Heart left ventricle (tissue), 16 donors: ENCODE data around the gene CRYGB. TPM values are rescaled to one million over a fixed set of nuclear protein-coding genes. Genes with fewer than 3 reads are reported as not detected.
"Not testable (repeated sequence)": the region's sequence is repeated elsewhere in the genome, so short reads cannot be mapped to it uniquely, and the experiment has no call there.

ENCODE experiments used
- ATAC-seq, 4 donors: fragments of 200-7000 bp; cut with Tn5 transposase; one replicate each; pipeline ENCODE4 v1.9.1; 2020 to 2022; ENCODE audit warnings: moderate library complexity in 4 of 4, mild to moderate bottlenecking in 3 of 4, moderate number of reproducible peaks in 1 of 4
- DNase-seq, 5 donors: peaks; one replicate each; pipeline ENCODE4 v3.0.0-alpha.2; 2020
- H3K27ac ChIP-seq, 12 donors: fragments of 200-600 bp; sonication (generic) in 4 of 12; one replicate each; pipeline versions ENCODE4 v1.5.0 to v1.8.0; 2016 to 2022; ENCODE audit warnings: mild to moderate bottlenecking in 2 of 12
- H3K27me3 ChIP-seq, 9 donors: fragments of 200-600 bp; sonication (generic) in 2 of 9; one replicate each; pipeline versions ENCODE4 v1.5.1 to v1.8.0; 2016 to 2022; ENCODE audit warnings: mild to moderate bottlenecking in 3 of 9
- H3K36me3 ChIP-seq, 9 donors: fragments of 200-600 bp; sonication (generic) in 2 of 9; one replicate each; pipeline versions ENCODE4 v1.5.0 to v1.8.0; 2018 to 2022; ENCODE audit warnings: mild to moderate bottlenecking in 2 of 9
- H3K4me1 ChIP-seq, 12 donors: fragments of 200-600 bp; sonication (generic) in 4 of 12; one replicate each; pipeline versions ENCODE4 v1.5.0 to v1.8.0; 2016 to 2022; ENCODE audit warnings: mild to moderate bottlenecking in 3 of 12
- H3K4me3 ChIP-seq, 12 donors: fragments of 200-600 bp; sonication (generic) in 4 of 12; one replicate each; pipeline versions ENCODE4 v1.5.0 to v1.8.0; 2017 to 2022; ENCODE audit warnings: mild to moderate bottlenecking in 9 of 12, moderate library complexity in 4 of 12
- H3K9me3 ChIP-seq, 12 donors: fragments of 200-600 bp; sonication (generic) in 4 of 12; one replicate each; pipeline versions ENCODE4 v1.5.0 to v1.8.0; 2016 to 2022; ENCODE audit warnings: mild to moderate bottlenecking in 1 of 12
- CTCF ChIP-seq, 12 donors: fragments of 200-600 bp; sonication (generic) in 4 of 12; IDR thresholded peaks; one replicate each; pipeline versions ENCODE4 v1.5.0 to v1.8.0; 2018 to 2022; ENCODE audit warnings: antibody characterized with exemption in 12 of 12, mild to moderate bottlenecking in 5 of 12
- POLR2A ChIP-seq, 2 donors: fragments of 450-650 bp; IDR thresholded peaks; one replicate each; pipeline ENCODE4 v1.6.1; 2017; ENCODE audit warnings: antibody characterized with exemption in 2 of 2, mild to moderate bottlenecking in 2 of 2, moderate library complexity in 2 of 2
- WGBS, 4 donors: extraction: QIAGEN DNeasy Blood & Tissue Kit in 2 of 4; methylation state at CpG; one replicate each; pipeline versions ENCODE4 v1.1.5 to v1.1.7; 2013 to 2018; 5-methylcytosine and 5-hydroxymethylcytosine counted together
- intact Hi-C, 10 donors: fragments of 100-400 bp; cut with DNase I; formaldehyde crosslinking; loops; one replicate each; pipeline versions ENCODE4 v1.11.1 to v1.14.2; 2022
- polyA plus RNA-seq, 2 donors: library from polyadenylated mRNA; stranded (reverse); fragments of 200-250 nt; gene quantifications; one replicate each; pipeline ENCODE4 v1.2.3, GENCODE V29; 2013
- total RNA-seq, 9 donors: library from RNA; depleted of rRNA in 2 of 9; stranded (reverse); fragments of >200 nt in 2 of 9; fragmentation: NEBNext Ultra II Directional in 3 of 9; extraction: Animal tissue kit (Norgen Biotek cat#: 25700) in 3 of 9; gene quantifications; one replicate each; pipeline versions ENCODE4 v1.1.0 to v1.2.4, GENCODE V29; 2016 to 2023
- donor health status: ischemic (EF 13 %, LVEDD 7.1; RV severe dilation, severe dysfunction).
- donor health status: healthy with polysubstance abuse.
- donor health status: DM: no; HTN: yes; CAD: no.
- donor health status: DM: no; HTN: no; CAD: no.
- donor health status: ischemic (EF 25% LVEDD 6.9; RV normal size, moderate dysfunction).
- donor health status: ischemic (EF 25% LVEDD 5.7; RV mildly dilated, moderate dysfunction).
- donor health status: healthy.
- donor health status: DM: yes; HTN: yes; CAD: no.
- donor health status: ischemic (EF 35%, LVEDD 5.7; RV mildly dilated, moderate dysfunction).
- donor health status: nonischemic (EF 11% LVEDD 7.7; RV severe dilation, severe dysfunction).
- donor health status: DM: yes; HTN: yes; CAD: no.
- donor health status: PGD.
- donor health status: ischemic (EF 29% LVEDD 5.4; RV normal size, mild dysfunction).
- donor health status: nonischemic (EF 23%, LVEDD 6.1; RV moderate dilation, normal function).

Gene CRYGB
- total and polyA plus RNA-seq, 11 donors, result not detected

- H3K4me1 ChIP-seq, result no peaks in the 10 kb centered on the region
These were observed 1.1 kb upstream of the CRYGB start for GRCh38 chr2:208147008-208147407.

GRCh38 chr2:208142925-208143799, 2.8 kb downstream of the CRYGB start:
- Histone ChIP-seq H3K9me3 (no peaks in the 10 kb centered on the region), H3K27ac (no peak overlapping the region), H3K36me3 (no peaks in the 10 kb centered on the region), H3K27me3 (no peaks in the 10 kb centered on the region), H3K4me3 (no peak overlapping the region), H3K4me1 (no peaks in the 10 kb centered on the region)
- ATAC-seq (no peak), DNase-seq (no peak)
- 56 to 84% (median 64%) methylated on average over 12 to 14 of the region's 14 CpGs for WGBS, 4 donors
- intact Hi-C loops, result no loop called here
- TF ChIP-seq POLR2A (IDR thresholded peaks at IDR 0.05) (no peak), CTCF (IDR thresholded peaks at IDR 0.05) (no peak)

More at GRCh38 chr2:208147008-208147407, 1.1 kb upstream of the CRYGB start:
- Histone ChIP-seq H3K4me3 (no peak overlapping the region), H3K27me3 (no peaks in the 10 kb centered on the region), H3K27ac (no peak overlapping the region), H3K9me3 (peaks cover 0 to 7% (median 0%) of the 10 kb centered on the region in 12 donors), H3K36me3 (no peaks in the 10 kb centered on the region)
- TF ChIP-seq CTCF (IDR thresholded peaks at IDR 0.05), result no peak
- ATAC-seq (no peak), DNase-seq (no peak)
- intact Hi-C loops, result no loop called here

GRCh38 chr2:208142240-208142924, 3.6 kb downstream of the CRYGB start:
- Histone ChIP-seq H3K36me3 (no peaks in the 10 kb centered on the region), H3K4me1 (no peaks in the 10 kb centered on the region), H3K27ac (no peak overlapping the region), H3K27me3 (no peaks in the 10 kb centered on the region), H3K9me3 (no peaks in the 10 kb centered on the region), H3K4me3 (no peak overlapping the region)
- intact Hi-C loops, result no loop called here
- WGBS, 4 donors, result 40 to 60% (median 48%) methylated on average over 8 of the region's 8 CpGs
- DNase-seq (no peak), ATAC-seq (no peak)
- TF ChIP-seq POLR2A (IDR thresholded peaks at IDR 0.05) (no peak), CTCF (IDR thresholded peaks at IDR 0.05) (no peak)

GRCh38 chr2:208139447-208139846, 6.5 kb downstream of the CRYGB start:
- DNase-seq, result no peak
- no peak overlapping the region for H3K27ac ChIP-seq
- H3K9me3 ChIP-seq, result no peaks in the 10 kb centered on the region
- no peaks in the 10 kb centered on the region for H3K36me3 ChIP-seq
- 85 to 89% (median 87%) methylated on average over 18 of the region's 18 CpGs for WGBS, 4 donors
- no peak for TF ChIP-seq CTCF (IDR thresholded peaks at IDR 0.05)
- no peak for TF ChIP-seq POLR2A (IDR thresholded peaks at IDR 0.05)
- no peak for ATAC-seq
- H3K27me3 ChIP-seq, result no peaks in the 10 kb centered on the region
- H3K4me1 ChIP-seq, result no peaks in the 10 kb centered on the region
- no peak overlapping the region for H3K4me3 ChIP-seq
- intact Hi-C loops, result no loop called here

- H3K27ac ChIP-seq, H3K4me1 ChIP-seq, H3K4me3 ChIP-seq, H3K9me3 ChIP-seq, H3K36me3 ChIP-seq, H3K27me3 ChIP-seq, ATAC-seq, DNase-seq, intact Hi-C loops: not testable (repeated sequence)
- WGBS, 4 donors, result 95 to 96% (median 96%) methylated on average over 7 of the region's 7 CpGs
These were observed 7.6 kb downstream of the CRYGB start for GRCh38 chr2:208138334-208138733.
